Prostate gland (tissue), 2 donors: ENCODE measurements around the gene ATP13A2.

Experiments used
- POLR2A ChIP-seq: fragments of 450-650 bp; IDR thresholded peaks from one replicate; pipeline ENCODE4 v1.6.1; 2016; ENCODE audit warnings: antibody characterized with exemption, mild to moderate bottlenecking
- POLR2AphosphoS5 ChIP-seq: sonication (generic); formaldehyde crosslinking; IDR thresholded peaks from one replicate; pipeline ENCODE4 v1.6.1; 2017; ENCODE audit warnings: antibody characterized with exemption
- TF ChIP-seq, protein P1 (sequence below), 4 experiments: fragments of 200-600 bp in 2 of 4; fragments of 450-650 bp in 2 of 4; sonication (generic) in 2 of 4; IDR thresholded peaks; 1 replicate in 3 of 4; 2 replicates in 1 of 4; pipeline ENCODE4 v1.5.1; 2016 to 2019; ENCODE audit warnings: antibody characterized with exemption in 4 of 4, mild to moderate bottlenecking in 2 of 4, moderate library complexity in 2 of 4

DNA sequence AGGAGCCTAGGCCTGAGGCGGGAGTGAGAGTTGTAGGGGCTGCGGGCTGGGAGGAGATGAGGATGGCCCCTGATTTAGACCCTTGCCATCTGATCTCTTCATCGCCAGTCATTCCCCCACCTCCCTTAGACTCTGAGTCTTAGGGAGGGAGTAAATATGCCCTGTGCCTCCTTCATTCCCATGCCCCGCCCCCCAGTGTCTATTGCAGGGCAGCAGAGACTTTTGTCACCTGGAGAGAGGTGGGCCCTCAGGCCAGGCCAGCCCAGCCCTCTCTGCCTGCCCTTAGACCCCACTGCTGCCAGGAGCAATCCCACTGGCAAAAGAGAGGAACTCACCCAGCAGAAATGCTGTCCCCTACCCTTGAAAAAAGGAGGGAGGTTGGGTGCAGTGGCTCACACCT lies 28.1 kb downstream of the ATP13A2 start:
- TF ChIP-seq POLR2A (no peak), POLR2AphosphoS5 (no peak)
- TF ChIP-seq, protein P1, sequence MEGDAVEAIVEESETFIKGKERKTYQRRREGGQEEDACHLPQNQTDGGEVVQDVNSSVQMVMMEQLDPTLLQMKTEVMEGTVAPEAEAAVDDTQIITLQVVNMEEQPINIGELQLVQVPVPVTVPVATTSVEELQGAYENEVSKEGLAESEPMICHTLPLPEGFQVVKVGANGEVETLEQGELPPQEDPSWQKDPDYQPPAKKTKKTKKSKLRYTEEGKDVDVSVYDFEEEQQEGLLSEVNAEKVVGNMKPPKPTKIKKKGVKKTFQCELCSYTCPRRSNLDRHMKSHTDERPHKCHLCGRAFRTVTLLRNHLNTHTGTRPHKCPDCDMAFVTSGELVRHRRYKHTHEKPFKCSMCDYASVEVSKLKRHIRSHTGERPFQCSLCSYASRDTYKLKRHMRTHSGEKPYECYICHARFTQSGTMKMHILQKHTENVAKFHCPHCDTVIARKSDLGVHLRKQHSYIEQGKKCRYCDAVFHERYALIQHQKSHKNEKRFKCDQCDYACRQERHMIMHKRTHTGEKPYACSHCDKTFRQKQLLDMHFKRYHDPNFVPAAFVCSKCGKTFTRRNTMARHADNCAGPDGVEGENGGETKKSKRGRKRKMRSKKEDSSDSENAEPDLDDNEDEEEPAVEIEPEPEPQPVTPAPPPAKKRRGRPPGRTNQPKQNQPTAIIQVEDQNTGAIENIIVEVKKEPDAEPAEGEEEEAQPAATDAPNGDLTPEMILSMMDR (IDR thresholded peaks at IDR 0.05), result no peak
